CD4-positive, alpha-beta memory T cell (primary cell): ENCODE measurements around the gene UPF3B. TPM values are rescaled to one million over a fixed set of nuclear protein-coding genes. Genes with fewer than 3 reads are reported as not detected.
A peak's percentile ranks its signal among the peaks of the same experiment; 100 is the strongest.
"Not testable (repeated sequence)": the region's sequence is repeated elsewhere in the genome, so short reads cannot be mapped to it uniquely, and the experiment has no call there.

Experiments used
- CTCF ChIA-PET: fragments of 350-600 bp; sonication (Branson Sonifier 250); formaldehyde crosslinking; loops from one replicate; lab custom pipeline; 2021; ENCODE audit warnings: inconsistent platforms; ENCODE audit not compliant: partially characterized antibody; lab: Charles Lee
- POLR2A ChIA-PET: fragments of 350-600 bp; sonication (Branson Sonifier 250); formaldehyde crosslinking; loops from one replicate; lab custom pipeline; 2021; ENCODE audit not compliant: partially characterized antibody; lab: Charles Lee
- DNase-seq, 5 donors: peaks; one replicate each; pipeline versions ENCODE4 v3.0.0 to v3.0.0-alpha.2; 2020 to 2022; ENCODE audit warnings: mixed read lengths in 1 of 5
- H3K27ac ChIP-seq: one replicate; pipeline ENCODE4 v1.7.0; 2013; ENCODE audit warnings: low read depth, low read length
- H3K27me3 ChIP-seq: 2 replicates; pipeline ENCODE4 v1.7.0; 2013; ENCODE audit warnings: mild to moderate bottlenecking, low read length, moderate library complexity; ENCODE audit not compliant: insufficient read depth
- H3K36me3 ChIP-seq: 2 replicates; pipeline ENCODE4 v1.7.0; 2013; ENCODE audit warnings: mild to moderate bottlenecking, low read length, moderate library complexity; ENCODE audit not compliant: insufficient read depth
- H3K4me1 ChIP-seq: 2 replicates; pipeline ENCODE4 v1.7.0; 2013; ENCODE audit warnings: mild to moderate bottlenecking, low read length, moderate library complexity; ENCODE audit not compliant: insufficient read depth
- H3K4me3 ChIP-seq, 2 donors: one replicate each; pipeline ENCODE4 v1.7.0; 2013; ENCODE audit warnings: low read length in 2 of 2, mild to moderate bottlenecking in 1 of 2
- H3K9me3 ChIP-seq, 2 donors: one replicate each; pipeline ENCODE4 v1.7.0; 2013; ENCODE audit warnings: low read length in 2 of 2, control low read depth in 1 of 2; ENCODE audit not compliant: control insufficient read depth in 1 of 2
- H3K27ac Mint-ChIP-seq, 7 donors: one replicate each; pipeline ENCODE4 v1.8.0; 2020 to 2021; ENCODE audit warnings: mixed read lengths in 7 of 7, mild to moderate bottlenecking in 6 of 7, inconsistent platforms in 3 of 7, moderate library complexity in 3 of 7
- H3K27me3 Mint-ChIP-seq, 2 donors: one replicate each; pipeline ENCODE4 v1.8.0; 2020 to 2021; ENCODE audit warnings: mixed read lengths in 2 of 2
- H3K36me3 Mint-ChIP-seq, 2 donors: one replicate each; pipeline ENCODE4 v1.8.0; 2020 to 2021; ENCODE audit warnings: mixed read lengths in 2 of 2, inconsistent platforms in 1 of 2, mild to moderate bottlenecking in 1 of 2
- H3K4me1 Mint-ChIP-seq, 4 donors: one replicate each; pipeline ENCODE4 v1.8.0; 2020 to 2021; ENCODE audit warnings: mixed read lengths in 4 of 4, mild to moderate bottlenecking in 1 of 4
- H3K4me3 Mint-ChIP-seq, 8 donors: one replicate each; pipeline ENCODE4 v1.8.0; 2020 to 2021; ENCODE audit warnings: mixed read lengths in 8 of 8, mild to moderate bottlenecking in 7 of 8, moderate library complexity in 6 of 8, inconsistent platforms in 3 of 8
- H3K9me3 Mint-ChIP-seq, 8 donors: one replicate each; pipeline ENCODE4 v1.8.0; 2020 to 2021; ENCODE audit warnings: mixed read lengths in 8 of 8, mild to moderate bottlenecking in 5 of 8, inconsistent platforms in 3 of 8, moderate library complexity in 1 of 8
- intact Hi-C: fragments of 100-400 bp; cut with micrococcal nuclease; formaldehyde crosslinking; loops from one replicate; pipeline ENCODE4 v1.15.1; 2023
- polyA plus RNA-seq, 2 donors: library from polyadenylated mRNA; unstranded; fragments of 300-500 nt; fragmentation: Illumina TruSeq; gene quantifications; one replicate each; pipeline ENCODE4 v1.2.3, GENCODE V29; 2021
- total RNA-seq, 2 experiments: library from RNA; stranded (reverse); gene quantifications; one replicate each; pipeline ENCODE4 v1.2.3, GENCODE V29; 2021

Gene UPF3B
- total and polyA plus RNA-seq, 4 experiments from 2014 or later = 3.9 to 12.1 (median 9.4) TPM

DNA sequence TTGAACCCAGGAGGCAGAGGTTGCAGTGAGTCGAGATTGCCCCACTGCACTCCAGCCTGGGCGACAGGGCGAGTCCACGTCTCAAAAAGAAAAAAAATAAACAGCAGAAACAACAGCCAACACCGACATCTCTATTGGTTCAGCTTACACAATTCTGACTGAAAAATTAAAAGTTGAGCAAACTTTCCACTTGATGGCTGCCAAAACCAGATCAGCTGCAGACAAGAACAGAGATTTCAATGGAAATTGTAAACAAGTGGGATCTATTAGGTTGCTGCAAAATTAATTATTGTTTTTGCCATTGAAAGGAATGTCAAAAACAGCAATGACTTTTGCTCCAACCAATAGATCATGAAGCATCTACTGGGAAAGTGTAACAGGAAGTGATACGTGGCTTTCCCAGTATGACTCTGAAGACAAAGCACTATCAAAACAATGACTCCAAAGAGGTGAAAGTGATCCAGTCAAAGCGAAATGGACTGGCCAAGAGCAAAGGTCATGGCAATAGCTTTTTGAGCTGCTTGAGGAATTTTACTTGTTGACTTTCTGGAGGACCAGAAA is 26.3 kb downstream of the UPF3B start:
- H3K4me1 ChIP-seq = peaks cover 8% of the 10 kb centered on the region
- H3K36me3 Mint-ChIP-seq = peaks cover 8 to 19% of the 10 kb centered on the region in 2 donors
- H3K27ac ChIP-seq = no peak overlapping the region
- H3K9me3 Mint-ChIP-seq = no peaks in the 10 kb centered on the region
- no peak overlapping the region for H3K27ac Mint-ChIP-seq
- peaks cover 6 to 20% (median 9%) of the 10 kb centered on the region in 4 donors for H3K4me1 Mint-ChIP-seq
- no peaks in the 10 kb centered on the region for H3K27me3 Mint-ChIP-seq
- no peak overlapping the region for H3K4me3 ChIP-seq
- no peak for DNase-seq
- ChIA-PET POLR2A (no interaction called here), CTCF (no interaction called here)
- no peaks in the 10 kb centered on the region for H3K27me3 ChIP-seq
- no peaks in the 10 kb centered on the region for H3K36me3 ChIP-seq
- H3K4me3 Mint-ChIP-seq = no peak overlapping the region
- intact Hi-C loops = no loop called here
- H3K9me3 ChIP-seq = no peaks in the 10 kb centered on the region

DNA sequence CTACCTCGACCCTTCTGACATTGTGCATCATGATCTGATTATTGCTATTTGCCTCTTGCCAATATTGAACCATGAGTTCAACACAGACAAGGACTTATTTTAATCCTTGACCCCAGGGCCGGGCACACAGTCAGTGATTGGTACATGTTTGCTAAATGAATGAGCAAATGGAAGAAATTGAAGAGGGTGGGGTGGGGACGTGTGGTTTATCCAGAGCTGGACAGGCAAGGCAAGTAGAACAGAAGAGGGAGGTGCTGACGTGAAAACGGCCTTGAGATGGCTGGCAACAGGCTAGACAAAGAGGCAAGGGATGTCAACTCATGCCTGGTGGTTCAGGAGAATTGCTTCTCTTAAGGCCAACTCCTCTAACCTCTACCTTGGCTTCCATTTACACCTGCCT is 28.5 kb downstream of the UPF3B start:
- H3K36me3 ChIP-seq, H3K27ac ChIP-seq, H3K27ac Mint-ChIP-seq, H3K27me3 Mint-ChIP-seq, H3K4me3 ChIP-seq, H3K4me3 Mint-ChIP-seq, H3K9me3 Mint-ChIP-seq, H3K9me3 ChIP-seq, H3K27me3 ChIP-seq, CTCF ChIA-PET, POLR2A ChIA-PET, H3K36me3 Mint-ChIP-seq, DNase-seq, intact Hi-C loops: not testable (repeated sequence)
- peaks cover 6 to 26% (median 10%) of the 10 kb centered on the region in 4 donors for H3K4me1 Mint-ChIP-seq
- H3K4me1 ChIP-seq = peaks cover 13% of the 10 kb centered on the region

DNA sequence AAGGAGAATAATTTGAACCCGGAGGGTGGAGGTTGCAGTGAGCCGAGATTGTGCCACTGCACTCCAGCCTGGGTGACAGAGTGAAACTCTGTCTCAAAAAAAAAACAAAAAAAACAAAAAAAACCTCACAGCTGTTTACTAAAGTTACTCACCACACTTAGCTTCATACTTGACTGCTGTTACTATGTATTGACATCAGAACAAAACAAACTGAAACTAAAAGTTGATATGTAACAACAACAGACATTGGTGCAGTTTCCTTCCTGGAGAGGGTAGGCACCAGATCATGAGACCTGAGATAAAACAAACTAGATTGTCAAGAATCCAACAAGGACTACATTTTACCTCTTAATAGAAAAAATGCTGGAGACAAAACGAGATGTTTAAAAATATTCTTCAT is 31.1 kb downstream of the UPF3B start:
- Mint-ChIP-seq H3K27ac (peak overlapping the region; percentile 66 to 97 (median 93)), H3K4me1 (peaks cover 9 to 30% (median 10%) of the 10 kb centered on the region in 4 donors), H3K4me3 (peak overlapping the region in 7 of 8 donors; percentile 7 to 60 (median 44))
- Histone ChIP-seq H3K27ac (peak overlapping the region; percentile 28), H3K4me1 (peaks cover 13% of the 10 kb centered on the region)
- peak in 4 of 5 donors; percentile 72 to 86 (median 80) for DNase-seq
- POLR2A ChIA-PET = interaction anchor here (0.6 to 2.7 kb wide), 6 partner anchors 30 to 129 kb away, joined by 4 to 26 read pairs (median 4); partner anchors contain the start of genes NDUFA1, RNF113A, RPL39 and SEPTIN6
- CTCF ChIA-PET = interaction anchor here (1.9 kb wide), 1 partner anchor 30 kb away, joined by 6 read pairs; the partner anchor contains the start of gene RPL39
- not testable (repeated sequence) for H3K27me3 Mint-ChIP-seq, H3K36me3 Mint-ChIP-seq, H3K4me3 ChIP-seq, H3K9me3 Mint-ChIP-seq, H3K9me3 ChIP-seq, H3K36me3 ChIP-seq, H3K27me3 ChIP-seq
- intact Hi-C loops = loop anchor here (2.0 kb wide), 1 partner anchor 65 kb away; no protein-coding TSS in a partner anchor

DNA sequence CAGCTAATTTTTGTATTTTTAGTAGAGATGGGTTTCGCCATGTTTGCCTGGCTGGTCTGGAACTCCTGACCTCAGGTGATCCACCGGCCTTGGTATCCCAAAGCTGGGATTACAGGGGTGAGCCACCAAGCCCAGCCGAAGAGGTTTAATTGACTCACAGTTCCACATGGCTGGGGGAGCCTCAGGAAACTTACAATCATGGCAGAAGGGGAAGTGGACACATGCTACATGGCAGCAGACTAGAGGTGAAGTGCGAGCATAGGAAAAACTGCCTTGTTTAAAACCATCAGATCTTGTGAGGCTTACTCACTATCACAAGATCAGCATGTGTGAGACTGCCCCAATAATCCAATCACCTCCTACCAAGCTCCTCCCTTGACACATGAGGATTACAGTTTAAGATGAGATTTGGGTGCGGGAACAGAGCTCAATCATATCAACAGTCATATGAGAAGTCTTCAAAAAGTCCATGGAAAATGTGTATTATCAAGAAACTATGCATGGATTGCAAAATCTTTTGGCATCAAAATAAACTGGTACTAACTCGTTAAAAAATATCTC is 35.6 kb downstream of the UPF3B start:
- Mint-ChIP-seq H3K4me3 (no peak overlapping the region), H3K36me3 (peaks cover 0 to 2% of the 10 kb centered on the region in 2 donors), H3K4me1 (peaks cover 5 to 18% (median 8%) of the 10 kb centered on the region in 4 donors), H3K27ac (no peak overlapping the region), H3K9me3 (no peaks in the 10 kb centered on the region), H3K27me3 (no peaks in the 10 kb centered on the region)
- ChIA-PET POLR2A (interaction anchor here (0.6 to 1.5 kb wide), 2 partner anchors 54 to 126 kb away, joined by 3 to 4 read pairs; partner anchors contain the start of gene RNF113A), CTCF (no interaction called here)
- no peaks in the 10 kb centered on the region for H3K27me3 ChIP-seq
- H3K36me3 ChIP-seq = no peaks in the 10 kb centered on the region
- H3K9me3 ChIP-seq = no peaks in the 10 kb centered on the region
- H3K27ac ChIP-seq = no peak overlapping the region
- peaks cover 10% of the 10 kb centered on the region for H3K4me1 ChIP-seq
- no peak for DNase-seq
- H3K4me3 ChIP-seq = no peak overlapping the region
- intact Hi-C loops = no loop called here

DNA sequence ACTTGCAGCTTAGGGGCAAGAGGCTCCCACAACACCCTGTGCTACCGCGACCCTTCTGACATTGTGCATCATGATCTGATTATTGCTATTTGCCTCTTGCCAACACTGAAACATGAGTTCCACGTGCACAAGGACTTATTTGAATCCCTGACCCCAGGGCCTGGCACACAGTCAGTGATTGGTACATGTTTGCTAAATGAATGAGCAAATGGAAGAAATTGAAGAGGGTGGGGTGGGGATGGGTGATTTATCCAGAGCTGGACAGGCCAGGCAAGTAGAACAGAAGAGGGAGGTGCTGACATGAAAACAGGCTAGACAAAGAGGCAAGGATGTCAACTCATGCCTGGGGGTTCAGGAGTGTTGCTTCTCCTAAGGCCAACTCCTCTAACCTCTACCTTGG is 36.5 kb downstream of the UPF3B start:
- H3K9me3 ChIP-seq = no peaks in the 10 kb centered on the region
- CTCF ChIA-PET = no interaction called here
- no peaks in the 10 kb centered on the region for H3K9me3 Mint-ChIP-seq
- H3K27me3 Mint-ChIP-seq = no peaks in the 10 kb centered on the region
- no peak overlapping the region for H3K27ac ChIP-seq
- intact Hi-C loops = no loop called here
- no peak overlapping the region for H3K4me3 Mint-ChIP-seq
- H3K4me1 Mint-ChIP-seq = peaks cover 0 to 10% (median 2%) of the 10 kb centered on the region in 4 donors
- no peak overlapping the region for H3K4me3 ChIP-seq
- no peaks in the 10 kb centered on the region for H3K36me3 ChIP-seq
- no peak for DNase-seq
- H3K27me3 ChIP-seq = no peaks in the 10 kb centered on the region
- H3K4me1 ChIP-seq = peaks cover 3% of the 10 kb centered on the region
- H3K36me3 Mint-ChIP-seq = no peaks in the 10 kb centered on the region
- H3K27ac Mint-ChIP-seq = no peak overlapping the region
- POLR2A ChIA-PET = interaction anchor here (1.5 kb wide), 1 partner anchor 55 kb away, joined by 4 read pairs; the partner anchor contains the start of gene RNF113A

DNA sequence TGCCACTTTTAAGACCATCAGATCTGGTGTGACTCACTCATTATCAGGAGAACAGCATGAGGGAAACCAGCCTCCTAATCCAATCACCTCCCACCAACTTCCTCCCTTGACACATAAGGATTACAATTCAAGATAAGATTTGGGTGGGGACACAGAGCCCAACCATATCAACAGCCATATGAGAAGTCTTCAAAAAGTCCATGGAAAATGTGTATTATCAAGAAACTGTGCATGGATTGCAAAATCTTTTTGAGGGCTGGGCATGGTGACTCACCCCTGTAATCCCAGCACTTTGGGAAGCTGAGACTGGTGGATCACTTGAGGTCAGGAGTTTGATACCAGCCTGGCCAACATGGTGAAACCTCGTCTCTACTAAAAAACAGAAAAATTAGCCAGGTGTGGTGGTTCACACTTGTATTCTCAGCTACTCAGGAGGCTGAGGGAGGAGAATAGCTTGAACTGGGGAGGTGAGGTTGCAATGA is 43.5 kb downstream of the UPF3B start:
- no peak overlapping the region for H3K27ac Mint-ChIP-seq
- Histone ChIP-seq H3K27ac (no peak overlapping the region), H3K4me3 (no peak overlapping the region), H3K36me3 (no peaks in the 10 kb centered on the region), H3K4me1 (no peaks in the 10 kb centered on the region), H3K27me3 (no peaks in the 10 kb centered on the region), H3K9me3 (no peaks in the 10 kb centered on the region)
- DNase-seq = no peak
- no peak overlapping the region for H3K4me3 Mint-ChIP-seq
- ChIA-PET CTCF (no interaction called here), POLR2A (no interaction called here)
- H3K27me3 Mint-ChIP-seq = no peaks in the 10 kb centered on the region
- no peaks in the 10 kb centered on the region for H3K36me3 Mint-ChIP-seq
- intact Hi-C loops = no loop called here
- peaks cover 0 to 3% (median 0%) of the 10 kb centered on the region in 8 donors for H3K9me3 Mint-ChIP-seq
- no peaks in the 10 kb centered on the region for H3K4me1 Mint-ChIP-seq

DNA sequence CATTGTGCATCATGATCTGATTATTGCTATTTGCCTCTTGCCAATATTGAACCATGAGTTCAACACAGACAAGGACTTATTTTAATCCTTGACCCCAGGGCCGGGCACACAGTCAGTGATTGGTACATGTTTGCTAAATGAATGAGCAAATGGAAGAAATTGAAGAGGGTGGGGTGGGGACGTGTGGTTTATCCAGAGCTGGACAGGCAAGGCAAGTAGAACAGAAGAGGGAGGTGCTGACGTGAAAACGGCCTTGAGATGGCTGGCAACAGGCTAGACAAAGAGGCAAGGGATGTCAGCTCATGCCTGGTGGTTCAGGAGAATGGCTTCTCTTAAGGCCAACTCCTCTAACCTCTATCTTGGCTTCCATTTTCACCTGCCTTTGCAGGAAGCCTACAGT is 44.3 kb downstream of the UPF3B start:
- intact Hi-C loops, H3K9me3 Mint-ChIP-seq, H3K4me1 ChIP-seq, H3K4me3 Mint-ChIP-seq, H3K27ac Mint-ChIP-seq, H3K36me3 ChIP-seq, H3K36me3 Mint-ChIP-seq, H3K9me3 ChIP-seq, H3K4me1 Mint-ChIP-seq, H3K27me3 Mint-ChIP-seq, H3K4me3 ChIP-seq, DNase-seq, CTCF ChIA-PET, H3K27me3 ChIP-seq, H3K27ac ChIP-seq: not testable (repeated sequence)
- POLR2A ChIA-PET = interaction anchor here (1.1 kb wide), 1 partner anchor 17 kb away, joined by 4 read pairs; the partner anchor contains the start of gene RPL39
